A549 treated with AZD9567 at 1 μM for 4 hours (cell line): ENCODE measurements around the gene PLA2G3. TPM values are rescaled to one million over a fixed set of nuclear protein-coding genes. Genes with fewer than 3 reads are reported as not detected.

Experiments
- total RNA-seq: library from RNA; stranded (reverse); fragments of 200-300 nt; extraction: Qiagen RNA extraction; gene quantifications from 5 replicates; pipeline ENCODE4 v1.2.3, GENCODE V29; 2022; ENCODE audit not compliant: insufficient read depth

The PLA2G3 gene, protein sequence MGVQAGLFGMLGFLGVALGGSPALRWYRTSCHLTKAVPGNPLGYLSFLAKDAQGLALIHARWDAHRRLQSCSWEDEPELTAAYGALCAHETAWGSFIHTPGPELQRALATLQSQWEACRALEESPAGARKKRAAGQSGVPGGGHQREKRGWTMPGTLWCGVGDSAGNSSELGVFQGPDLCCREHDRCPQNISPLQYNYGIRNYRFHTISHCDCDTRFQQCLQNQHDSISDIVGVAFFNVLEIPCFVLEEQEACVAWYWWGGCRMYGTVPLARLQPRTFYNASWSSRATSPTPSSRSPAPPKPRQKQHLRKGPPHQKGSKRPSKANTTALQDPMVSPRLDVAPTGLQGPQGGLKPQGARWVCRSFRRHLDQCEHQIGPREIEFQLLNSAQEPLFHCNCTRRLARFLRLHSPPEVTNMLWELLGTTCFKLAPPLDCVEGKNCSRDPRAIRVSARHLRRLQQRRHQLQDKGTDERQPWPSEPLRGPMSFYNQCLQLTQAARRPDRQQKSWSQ
- total RNA-seq, result not detected in 5 replicates

DNA sequence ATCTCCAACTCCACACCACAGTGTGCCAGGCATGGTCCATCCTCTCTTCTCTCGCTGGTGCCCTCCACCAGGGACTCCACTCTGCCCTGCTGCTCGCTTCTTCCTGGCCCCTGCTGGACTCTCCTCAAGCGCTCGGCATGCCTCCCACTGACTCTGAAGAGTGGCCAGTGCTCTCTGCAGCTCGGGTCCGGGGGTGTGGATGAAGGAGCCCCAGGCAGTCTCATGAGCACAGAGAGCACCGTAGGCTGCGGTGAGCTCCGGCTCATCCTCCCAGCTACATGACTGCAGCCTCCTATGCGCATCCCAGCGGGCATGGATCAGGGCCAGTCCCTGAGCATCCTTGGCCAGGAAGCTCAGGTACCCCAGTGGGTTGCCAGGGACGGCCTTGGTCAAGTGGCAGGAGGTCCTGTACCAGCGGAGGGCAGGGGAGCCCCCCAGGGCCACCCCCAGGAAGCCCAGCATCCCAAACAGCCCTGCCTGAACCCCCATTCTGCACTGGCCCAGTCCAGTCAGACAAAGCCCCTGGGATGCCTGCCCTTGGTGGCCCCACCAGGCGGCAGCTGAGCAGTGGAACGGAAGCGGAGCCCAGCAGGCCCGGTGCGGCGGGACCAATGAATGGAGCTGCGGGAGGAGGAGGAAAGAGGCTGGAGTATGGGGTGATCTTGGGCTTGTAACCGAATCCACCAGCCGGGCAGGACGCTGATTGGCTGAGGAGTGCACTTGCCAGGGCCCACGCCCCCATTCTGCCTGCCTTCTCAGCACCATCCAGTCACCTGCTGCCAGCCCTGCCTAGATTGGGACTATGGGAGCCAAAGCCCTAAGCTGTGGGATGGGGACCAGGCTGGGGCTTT, at the start of gene PLA2G3:
PLA2G3 (minus strand) TSS at position 643 of the 851 bp plus-strand sequence; CDS start at position 489, 154 bp downstream.

GRCh38 chr22:31122532-31123291, 17.6 kb downstream of the PLA2G3 start, which contains the start of gene INPP5J:
Gene INPP5J, plus strand, starts transcription at chr22:31122966. Its CDS starts 49 bp downstream, at chr22:31123015.

GRCh38 chr22:31107178-31107893, 33.0 kb downstream of the PLA2G3 start, which contains the start of gene SELENOM:
Gene SELENOM, minus strand, starts transcription at chr22:31107568. Its CDS starts 63 bp downstream, at chr22:31107505.

Other genes with a start within 250 kb of the PLA2G3 start
- 7.7 to 14.5 TPM (median 14.1 TPM) in 5 replicates for gene MORC2, start 171.7 kb downstream of the PLA2G3 start, total RNA-seq
- 23.0 to 33.7 TPM (median 27.2 TPM) in 5 replicates for gene TUG1, start 171.2 kb downstream of the PLA2G3 start, total RNA-seq
- 24.4 to 28.2 TPM (median 27.0 TPM) in 5 replicates for gene SMTN, start 59.2 kb downstream of the PLA2G3 start, total RNA-seq
- gene SELENOM, start 32.9 kb downstream of the PLA2G3 start, total RNA-seq, result 62.4 to 74.7 TPM (median 70.6 TPM) in 5 replicates
- 0.38 to 0.77 TPM (median 0.45 TPM) in 4 of 5 replicates, not detected in the other for gene INPP5J, start 17.5 kb downstream of the PLA2G3 start, total RNA-seq
- 21.4 to 27.0 TPM (median 24.8 TPM) in 5 replicates for gene RNF185, start 19.7 kb upstream of the PLA2G3 start, total RNA-seq
- 7.5 to 29.6 TPM (median 7.8 TPM) in 5 replicates for gene LIMK2, start 71.8 kb upstream of the PLA2G3 start, total RNA-seq
- 0.57 to 3.0 TPM (median 0.75 TPM) in 5 replicates for gene PIK3IP1, start 152.0 kb upstream of the PLA2G3 start, total RNA-seq
- 18.4 to 23.6 TPM (median 21.8 TPM) in 5 replicates for gene PATZ1, start 205.8 kb upstream of the PLA2G3 start, total RNA-seq